BJ (cell line): ENCODE results near the gene SIPA1L3. TPM values are rescaled to one million over a fixed set of nuclear protein-coding genes. Genes with fewer than 3 reads are reported as not detected.

Experiments
- CTCF ChIA-PET: fragments of 350-600 bp; formaldehyde crosslinking; extraction: SDS; loops from one replicate; lab custom pipeline; 2021; ENCODE audit warnings: antibody characterized with exemption, inconsistent platforms; lab: Yijun Ruan, JAX
- POLR2A ChIA-PET: fragments of 300-600 bp; sonication (Branson Sonifier 250); formaldehyde crosslinking; extraction: SDS; loops from one replicate; lab custom pipeline; 2021; ENCODE audit warnings: antibody characterized with exemption; lab: Charles Lee
- DNase-seq: peaks from one replicate; pipeline ENCODE4 v3.0.0-alpha.2; 2011; ENCODE audit warnings: low read depth
- H3K27me3 ChIP-seq: 2 replicates; pipeline ENCODE4 v1.6.0; 2011; ENCODE audit warnings: low read length; ENCODE audit not compliant: control insufficient read depth, insufficient read depth
- H3K36me3 ChIP-seq: 2 replicates; pipeline ENCODE4 v1.5.1; 2011; ENCODE audit warnings: low read length; ENCODE audit not compliant: control insufficient read depth, insufficient read depth
- H3K4me3 ChIP-seq: 2 replicates; pipeline ENCODE4 v1.5.1; 2011; ENCODE audit warnings: low read depth, mild to moderate bottlenecking, control low read depth, low read length
- CTCF ChIP-seq: IDR thresholded peaks from 2 replicates; pipeline ENCODE4 v1.5.1; 2011; ENCODE audit warnings: low read depth, mild to moderate bottlenecking, control low read depth, inconsistent platforms, low read length, moderate library complexity; ENCODE audit not compliant: insufficient read depth
- polyA plus RNA-seq: library from polyadenylated mRNA; depleted of rRNA; stranded (reverse); fragments of >200 nt; gene quantifications from 2 replicates; pipeline ENCODE4 v1.2.3, GENCODE V29; 2011

SIPA1L3 gene
- polyA plus RNA-seq, 1 experiment, result 4.5 TPM

DNA sequence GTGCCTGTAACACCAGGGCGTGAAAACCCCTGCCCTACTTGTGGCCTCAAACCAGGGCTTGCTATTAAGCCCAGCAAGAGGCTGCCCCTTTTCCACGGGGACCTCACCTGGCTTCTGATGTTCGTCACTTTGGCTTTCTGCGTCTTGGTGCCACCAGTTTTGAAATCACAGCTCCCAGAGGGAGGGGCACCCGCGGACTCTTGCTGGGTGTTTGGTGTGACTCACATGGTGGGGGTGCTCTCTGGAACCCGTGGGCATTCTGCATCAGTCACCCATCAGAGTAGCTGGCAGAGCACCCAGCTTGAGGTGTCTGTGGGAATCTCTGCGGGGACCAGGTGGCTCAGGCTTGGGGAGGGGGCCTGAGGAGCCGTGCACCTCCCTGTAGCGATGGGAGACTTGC, 19.2 kb downstream of the SIPA1L3 start:
- TF ChIP-seq CTCF, result no peak
- Histone ChIP-seq H3K27me3 (no peaks in the 10 kb centered on the region), H3K36me3 (no peaks in the 10 kb centered on the region), H3K4me3 (no peak overlapping the region)
- CTCF ChIA-PET, result interaction anchor here (0.9 kb wide), 1 partner anchor 19 kb away, joined by 3 read pairs; no protein-coding TSS in a partner anchor
- no peak for DNase-seq
- POLR2A ChIA-PET, result no interaction called here

- no peak for TF ChIP-seq CTCF
- Histone ChIP-seq H3K27me3 (no peaks in the 10 kb centered on the region), H3K4me3 (no peak overlapping the region), H3K36me3 (no peaks in the 10 kb centered on the region)
- ChIA-PET POLR2A (no interaction called here), CTCF (interaction anchor here (0.9 kb wide), 1 partner anchor 19 kb away, joined by 3 read pairs; no protein-coding TSS in a partner anchor)
- no peak for DNase-seq
These were observed 19.7 kb downstream of the SIPA1L3 start for GRCh38 chr19:37926711-37927110.

DNA sequence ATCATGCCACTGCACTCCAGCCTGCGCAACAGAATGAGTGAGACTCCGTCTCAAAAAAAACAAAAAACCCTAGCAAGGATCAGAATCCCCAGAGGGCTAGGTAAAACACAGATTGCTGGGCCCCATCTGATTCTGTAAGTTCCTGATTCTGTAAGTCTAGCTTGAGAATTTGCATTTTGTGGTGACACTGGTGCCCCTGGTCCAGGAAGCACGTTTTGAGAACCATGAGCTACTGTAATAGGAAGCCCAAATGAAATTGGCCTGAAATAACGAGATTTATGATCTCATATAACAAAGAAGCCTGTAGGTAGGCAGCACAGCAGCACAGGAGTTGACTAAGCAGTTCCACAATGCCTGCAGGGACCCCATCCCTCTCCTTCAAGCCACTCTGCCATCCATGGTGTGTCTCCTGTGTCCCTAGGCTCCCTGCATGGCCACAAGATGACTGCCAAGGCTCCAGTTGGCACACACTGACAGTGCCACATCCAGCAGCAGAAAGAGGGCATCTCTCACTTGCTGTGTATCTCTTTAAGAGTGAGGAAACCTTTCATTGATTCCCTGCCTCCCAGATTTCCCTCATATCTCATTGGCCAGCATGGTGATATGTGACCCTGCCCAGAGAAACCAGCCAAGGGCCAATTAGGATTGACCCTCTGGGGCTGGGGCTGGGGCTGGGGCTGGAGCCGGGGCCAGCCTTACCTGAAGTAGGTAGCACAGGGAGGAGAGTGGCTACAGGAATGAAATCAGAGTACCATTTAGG, 21.7 kb downstream of the SIPA1L3 start:
- POLR2A ChIA-PET, result no interaction called here
- H3K36me3 ChIP-seq, result no peaks in the 10 kb centered on the region
- TF ChIP-seq CTCF, result no peak
- no peaks in the 10 kb centered on the region for H3K27me3 ChIP-seq
- DNase-seq, result no peak
- CTCF ChIA-PET, result no interaction called here
- H3K4me3 ChIP-seq, result no peak overlapping the region

GRCh38 chr19:37929355-37929923, 22.4 kb downstream of the SIPA1L3 start:
- DNase-seq, result no peak
- H3K36me3 ChIP-seq, result no peaks in the 10 kb centered on the region
- CTCF ChIA-PET, result no interaction called here
- POLR2A ChIA-PET, result no interaction called here
- H3K4me3 ChIP-seq, result no peak overlapping the region
- no peak for TF ChIP-seq CTCF
- no peaks in the 10 kb centered on the region for H3K27me3 ChIP-seq

GRCh38 chr19:37930416-37930815, 23.4 kb downstream of the SIPA1L3 start:
- CTCF ChIA-PET, result interaction anchor here (0.8 to 1.3 kb wide), 2 partner anchors 13 to 66 kb away, joined by 3 read pairs; no protein-coding TSS in a partner anchor

More at GRCh38 chr19:37930416-37930815, 23.4 kb downstream of the SIPA1L3 start:
- Histone ChIP-seq H3K27me3 (no peaks in the 10 kb centered on the region), H3K4me3 (no peak overlapping the region), H3K36me3 (no peaks in the 10 kb centered on the region)
- no peak for DNase-seq
- POLR2A ChIA-PET, result no interaction called here
- TF ChIP-seq CTCF, result no peak
